Astrocyte (in vitro differentiated cells and primary cell): ENCODE measurements around the gene SP140. TPM values are rescaled to one million over a fixed set of nuclear protein-coding genes. Genes with fewer than 3 reads are reported as not detected.

Experiments
- DNase-seq: peaks from one replicate; pipeline ENCODE4 v3.0.0-alpha.2; 2010; ENCODE audit warnings: low read depth
- FAIRE-seq: peaks from 2 replicates; lab custom pipeline; 2011; peaks lifted over from hg19 to GRCh38; lab: Jason Lieb, UNC
- H2AFZ ChIP-seq: 2 replicates; pipeline ENCODE4 v1.6.0; 2012; ENCODE audit warnings: low read depth, low read length, inconsistent platforms
- H3K27ac ChIP-seq: 2 replicates; pipeline ENCODE4 v1.5.1; 2011; ENCODE audit warnings: low read depth, low read length, inconsistent platforms
- H3K27me3 ChIP-seq: 2 replicates; pipeline ENCODE4 v1.6.0; 2011; ENCODE audit warnings: low read length, inconsistent platforms; ENCODE audit not compliant: insufficient read depth
- H3K36me3 ChIP-seq: 2 replicates; pipeline ENCODE4 v1.5.1; 2011; ENCODE audit warnings: low read length, inconsistent platforms; ENCODE audit not compliant: insufficient read depth
- H3K4me1 ChIP-seq: 2 replicates; pipeline ENCODE4 v1.5.1; 2011; ENCODE audit warnings: low read length, inconsistent platforms; ENCODE audit not compliant: insufficient read depth
- H3K4me2 ChIP-seq: 2 replicates; pipeline ENCODE4 v1.6.0; 2012; ENCODE audit warnings: low read length, inconsistent platforms
- H3K4me3 ChIP-seq: 2 replicates; pipeline ENCODE4 v1.5.1; 2011; ENCODE audit warnings: low read depth, mild to moderate bottlenecking, low read length, inconsistent platforms; ENCODE audit not compliant: insufficient read depth
- H3K79me2 ChIP-seq: 2 replicates; pipeline ENCODE4 v1.6.0; 2012; ENCODE audit warnings: mild to moderate bottlenecking, low read length, inconsistent platforms; ENCODE audit not compliant: insufficient read depth
- H3K9ac ChIP-seq: 2 replicates; pipeline ENCODE4 v1.6.0; 2012; ENCODE audit warnings: mild to moderate bottlenecking, low read length, inconsistent platforms
- H3K9me3 ChIP-seq: 2 replicates; pipeline ENCODE4 v1.5.1; 2012; ENCODE audit warnings: low read depth, mild to moderate bottlenecking, low read length, inconsistent platforms; ENCODE audit not compliant: insufficient read depth
- H4K20me1 ChIP-seq: 2 replicates; pipeline ENCODE4 v1.6.0; 2012; ENCODE audit warnings: low read length, inconsistent platforms; ENCODE audit not compliant: insufficient read depth
- H3K27ac Mint-ChIP-seq: one replicate; pipeline ENCODE4 v1.8.0; 2021; ENCODE audit warnings: mild to moderate bottlenecking, mixed read lengths; ENCODE audit not compliant: unreplicated experiment
- H3K27me3 Mint-ChIP-seq: one replicate; pipeline ENCODE4 v1.8.0; 2021; ENCODE audit warnings: low read depth, mixed read lengths; ENCODE audit not compliant: unreplicated experiment
- H3K36me3 Mint-ChIP-seq: one replicate; pipeline ENCODE4 v1.8.0; 2021; ENCODE audit warnings: low read depth, mixed read lengths; ENCODE audit not compliant: unreplicated experiment
- H3K4me1 Mint-ChIP-seq: one replicate; pipeline ENCODE4 v1.8.0; 2021; ENCODE audit warnings: low read depth, mixed read lengths; ENCODE audit not compliant: unreplicated experiment
- H3K4me3 Mint-ChIP-seq: one replicate; pipeline ENCODE4 v1.8.0; 2021; ENCODE audit warnings: mild to moderate bottlenecking, moderate library complexity, mixed read lengths; ENCODE audit not compliant: unreplicated experiment
- H3K9me3 Mint-ChIP-seq: one replicate; pipeline ENCODE4 v1.8.0; 2021; ENCODE audit warnings: mild to moderate bottlenecking, mixed read lengths; ENCODE audit not compliant: unreplicated experiment
- EZH2 ChIP-seq: IDR thresholded peaks from 2 replicates; pipeline ENCODE4 v1.6.1; 2012; ENCODE audit warnings: mild to moderate bottlenecking, low read length, inconsistent platforms; ENCODE audit not compliant: insufficient read depth
- total RNA-seq: library from RNA; stranded (reverse); gene quantifications from 2 replicates; pipeline ENCODE4 v1.2.1, GENCODE V29; 2021
- TF ChIP-seq, protein P1 (sequence below): IDR thresholded peaks from 2 replicates; pipeline ENCODE4 v1.5.1; 2011; ENCODE audit warnings: low read depth, mild to moderate bottlenecking, inconsistent platforms, low read length, moderate library complexity; ENCODE audit not compliant: insufficient read depth

Gene SP140
- total RNA-seq, 1 donor from 2014 or later = 18.5 TPM

- H3K79me2 ChIP-seq = no peaks in the 10 kb centered on the region
- Mint-ChIP-seq H3K27me3 (no peaks in the 10 kb centered on the region), H3K27ac (no peak overlapping the region), H3K4me1 (no peaks in the 10 kb centered on the region), H3K4me3 (no peak overlapping the region), H3K36me3 (peaks cover 28% of the 10 kb centered on the region), H3K9me3 (peaks cover 8% of the 10 kb centered on the region)
- H3K9me3 ChIP-seq = no peaks in the 10 kb centered on the region
- no peaks in the 10 kb centered on the region for H4K20me1 ChIP-seq
- peaks cover 21% of the 10 kb centered on the region for H3K36me3 ChIP-seq
- FAIRE-seq = no peak
- no peak overlapping the region for H2AFZ ChIP-seq
- no peak overlapping the region for H3K27ac ChIP-seq
- no peaks in the 10 kb centered on the region for H3K4me1 ChIP-seq
- no peak overlapping the region for H3K4me3 ChIP-seq
- H3K27me3 ChIP-seq = no peaks in the 10 kb centered on the region
- no peak overlapping the region for H3K4me2 ChIP-seq
- DNase-seq = no peak
- no peak for TF ChIP-seq EZH2
- TF ChIP-seq, protein P1, sequence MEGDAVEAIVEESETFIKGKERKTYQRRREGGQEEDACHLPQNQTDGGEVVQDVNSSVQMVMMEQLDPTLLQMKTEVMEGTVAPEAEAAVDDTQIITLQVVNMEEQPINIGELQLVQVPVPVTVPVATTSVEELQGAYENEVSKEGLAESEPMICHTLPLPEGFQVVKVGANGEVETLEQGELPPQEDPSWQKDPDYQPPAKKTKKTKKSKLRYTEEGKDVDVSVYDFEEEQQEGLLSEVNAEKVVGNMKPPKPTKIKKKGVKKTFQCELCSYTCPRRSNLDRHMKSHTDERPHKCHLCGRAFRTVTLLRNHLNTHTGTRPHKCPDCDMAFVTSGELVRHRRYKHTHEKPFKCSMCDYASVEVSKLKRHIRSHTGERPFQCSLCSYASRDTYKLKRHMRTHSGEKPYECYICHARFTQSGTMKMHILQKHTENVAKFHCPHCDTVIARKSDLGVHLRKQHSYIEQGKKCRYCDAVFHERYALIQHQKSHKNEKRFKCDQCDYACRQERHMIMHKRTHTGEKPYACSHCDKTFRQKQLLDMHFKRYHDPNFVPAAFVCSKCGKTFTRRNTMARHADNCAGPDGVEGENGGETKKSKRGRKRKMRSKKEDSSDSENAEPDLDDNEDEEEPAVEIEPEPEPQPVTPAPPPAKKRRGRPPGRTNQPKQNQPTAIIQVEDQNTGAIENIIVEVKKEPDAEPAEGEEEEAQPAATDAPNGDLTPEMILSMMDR = no peak
- no peak overlapping the region for H3K9ac ChIP-seq
These were observed 19.8 kb upstream of the SP140 start for GRCh38 chr2:230205721-230206120.

DNA sequence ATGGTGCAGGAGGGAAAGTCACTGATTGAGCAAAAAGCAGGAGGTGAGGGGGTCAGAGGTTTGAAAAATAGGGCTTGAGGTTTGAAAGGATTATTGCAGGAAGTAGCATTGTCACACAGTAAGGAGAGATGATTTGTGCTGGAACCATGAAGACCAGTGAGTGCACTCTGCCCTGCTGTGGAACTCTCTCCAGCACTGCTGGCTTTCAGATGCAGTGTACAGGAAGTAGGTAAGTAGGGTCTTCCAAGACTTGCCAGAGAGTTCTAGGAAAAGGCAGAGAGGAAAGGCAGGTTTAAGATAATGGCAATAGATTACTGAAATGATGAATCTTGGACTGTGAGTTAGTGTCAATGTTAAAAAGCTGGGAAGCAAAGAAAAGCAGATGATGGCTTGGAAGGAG is 17.0 kb upstream of the SP140 start:
- no peaks in the 10 kb centered on the region for H3K4me1 Mint-ChIP-seq
- no peak overlapping the region for H3K4me2 ChIP-seq
- H3K9me3 ChIP-seq = no peaks in the 10 kb centered on the region
- H3K36me3 Mint-ChIP-seq = peaks cover 35% of the 10 kb centered on the region
- H3K27ac ChIP-seq = no peak overlapping the region
- no peak for FAIRE-seq
- H3K4me3 ChIP-seq = no peak overlapping the region
- no peak for TF ChIP-seq EZH2
- TF ChIP-seq, protein P1 = no peak
- H3K27me3 ChIP-seq = no peaks in the 10 kb centered on the region
- H3K4me1 ChIP-seq = no peaks in the 10 kb centered on the region
- H3K36me3 ChIP-seq = peaks cover 22% of the 10 kb centered on the region
- no peak overlapping the region for H3K27ac Mint-ChIP-seq
- no peaks in the 10 kb centered on the region for H4K20me1 ChIP-seq
- H3K9ac ChIP-seq = no peak overlapping the region
- H3K79me2 ChIP-seq = no peaks in the 10 kb centered on the region
- no peaks in the 10 kb centered on the region for H3K27me3 Mint-ChIP-seq
- no peak for DNase-seq
- H3K4me3 Mint-ChIP-seq = no peak overlapping the region
- H3K9me3 Mint-ChIP-seq = peaks cover 7% of the 10 kb centered on the region
- no peak overlapping the region for H2AFZ ChIP-seq

DNA sequence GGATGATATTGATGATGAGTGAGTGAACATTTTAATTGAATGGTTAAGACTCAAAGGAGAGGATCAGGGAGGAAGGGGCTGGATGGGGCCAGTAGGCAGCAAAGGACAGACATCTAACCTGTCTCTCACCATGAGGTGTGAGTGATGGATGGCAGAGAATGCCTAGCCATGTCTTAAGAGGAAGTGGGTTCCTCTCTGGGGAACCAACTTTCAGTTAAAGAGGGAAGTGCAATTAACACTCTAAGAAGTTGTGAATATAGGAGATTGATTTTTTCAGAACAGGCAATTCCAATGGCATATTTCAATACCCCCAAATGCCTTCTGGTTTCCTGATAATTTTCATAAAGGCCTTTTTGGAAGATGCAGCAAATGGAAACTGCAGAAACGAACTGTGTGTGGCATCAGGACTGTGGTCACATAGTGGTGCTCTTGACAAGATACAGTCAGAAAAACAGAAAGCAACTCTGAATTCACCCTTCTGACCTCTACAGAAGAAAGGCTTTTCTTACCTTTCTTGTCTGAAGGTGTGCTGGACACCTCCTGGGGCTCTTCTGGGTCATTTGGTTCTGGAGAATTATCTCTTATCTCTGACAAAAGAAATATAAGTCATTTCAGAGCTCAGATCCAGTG is 16.0 kb upstream of the SP140 start:
- Mint-ChIP-seq H3K4me3 (no peak overlapping the region), H3K36me3 (peaks cover 42% of the 10 kb centered on the region), H3K9me3 (peaks cover 4% of the 10 kb centered on the region), H3K27me3 (no peaks in the 10 kb centered on the region), H3K27ac (no peak overlapping the region), H3K4me1 (no peaks in the 10 kb centered on the region)
- H3K4me1 ChIP-seq = no peaks in the 10 kb centered on the region
- DNase-seq (no peak), FAIRE-seq (no peak)
- no peaks in the 10 kb centered on the region for H3K9me3 ChIP-seq
- H3K27ac ChIP-seq = no peak overlapping the region
- peaks cover 22% of the 10 kb centered on the region for H3K36me3 ChIP-seq
- H3K9ac ChIP-seq = no peak overlapping the region
- H3K27me3 ChIP-seq = no peaks in the 10 kb centered on the region
- TF ChIP-seq, protein P1 = no peak
- no peak for TF ChIP-seq EZH2
- H3K79me2 ChIP-seq = no peaks in the 10 kb centered on the region
- H3K4me2 ChIP-seq = no peak overlapping the region
- no peaks in the 10 kb centered on the region for H4K20me1 ChIP-seq
- H3K4me3 ChIP-seq = no peak overlapping the region
- H2AFZ ChIP-seq = no peak overlapping the region
